HEK293 (cell line): Measurements from ENCODE around the gene PPP1R27.

Experiments
- KLF1 ChIP-seq: fragments of 450-650 bp; formaldehyde crosslinking; IDR thresholded peaks from 2 replicates; pipeline ENCODE4 v1.5.1; 2016; ENCODE audit warnings: missing biosample characterization, missing genetic modification characterization
- KLF10 ChIP-seq: fragments of 450-650 bp; IDR thresholded peaks from 2 replicates; pipeline ENCODE4 v1.5.1; 2018; ENCODE audit warnings: missing biosample characterization, mild to moderate bottlenecking, missing genetic modification characterization
- ZBTB20 ChIP-seq: fragments of 450-650 bp; formaldehyde crosslinking; IDR thresholded peaks from 2 replicates; pipeline ENCODE4 v1.5.1; 2016; ENCODE audit warnings: missing biosample characterization, missing genetic modification characterization
- ZEB2 ChIP-seq: fragments of 450-650 bp; formaldehyde crosslinking; IDR thresholded peaks from 2 replicates; pipeline ENCODE4 v1.5.1; 2016; ENCODE audit warnings: missing biosample characterization, missing genetic modification characterization
- ZNF211 ChIP-seq: fragments of 450-650 bp; formaldehyde crosslinking; IDR thresholded peaks from 2 replicates; pipeline ENCODE4 v1.5.1; 2016; ENCODE audit warnings: low read depth, missing biosample characterization, missing genetic modification characterization
- ZNF221 ChIP-seq: fragments of 450-650 bp; formaldehyde crosslinking; IDR thresholded peaks from 2 replicates; pipeline ENCODE4 v1.5.1; 2017; ENCODE audit warnings: missing biosample characterization, missing genetic modification characterization, borderline replicate concordance
- ZNF394 ChIP-seq: fragments of 450-650 bp; formaldehyde crosslinking; IDR thresholded peaks from 2 replicates; pipeline ENCODE4 v1.5.1; 2016; ENCODE audit warnings: missing biosample characterization, missing genetic modification characterization, mild to moderate bottlenecking, moderate library complexity, borderline replicate concordance
- ZNF473 ChIP-seq: fragments of 450-650 bp; formaldehyde crosslinking; IDR thresholded peaks from 2 replicates; pipeline ENCODE4 v1.5.1; 2017; ENCODE audit warnings: missing biosample characterization, missing genetic modification characterization
- ZNF521 ChIP-seq: fragments of 450-650 bp; formaldehyde crosslinking; IDR thresholded peaks from 2 replicates; pipeline ENCODE4 v1.5.1; 2017; ENCODE audit warnings: missing biosample characterization, mild to moderate bottlenecking, missing genetic modification characterization
- ZNF571 ChIP-seq: fragments of 450-650 bp; formaldehyde crosslinking; IDR thresholded peaks from 2 replicates; pipeline ENCODE4 v1.5.0; 2017; ENCODE audit warnings: missing biosample characterization, missing genetic modification characterization
- ZNF600 ChIP-seq: fragments of 450-650 bp; formaldehyde crosslinking; IDR thresholded peaks from 2 replicates; pipeline ENCODE4 v1.5.1; 2016; ENCODE audit warnings: missing biosample characterization, missing genetic modification characterization
- ZNF660 ChIP-seq: fragments of 450-650 bp; IDR thresholded peaks from 2 replicates; pipeline ENCODE4 v1.5.1; 2018; ENCODE audit warnings: missing biosample characterization, mild to moderate bottlenecking, missing genetic modification characterization
- ZNF843 ChIP-seq: fragments of 450-650 bp; formaldehyde crosslinking; IDR thresholded peaks from 2 replicates; pipeline ENCODE4 v1.5.1; 2016; ENCODE audit warnings: missing biosample characterization, missing genetic modification characterization
- ZSCAN30 ChIP-seq: fragments of 450-650 bp; IDR thresholded peaks from 2 replicates; pipeline ENCODE4 v1.5.1; 2018; ENCODE audit warnings: missing biosample characterization, mild to moderate bottlenecking, missing genetic modification characterization, moderate library complexity
- TF ChIP-seq, protein P1 (sequence below): fragments of 450-650 bp; formaldehyde crosslinking; IDR thresholded peaks from 2 replicates; pipeline ENCODE4 v1.5.1; 2016; ENCODE audit warnings: missing biosample characterization, missing genetic modification characterization
- TF ChIP-seq, protein P2 (sequence below): fragments of 450-650 bp; formaldehyde crosslinking; IDR thresholded peaks from 2 replicates; pipeline ENCODE4 v1.5.1; 2016; ENCODE audit warnings: missing biosample characterization, missing genetic modification characterization
- TF ChIP-seq, protein P3 (sequence below): fragments of 450-650 bp; formaldehyde crosslinking; conservative IDR thresholded peaks from 2 replicates; pipeline ENCODE4 v1.5.1; 2016; ENCODE audit warnings: low read depth, missing biosample characterization, missing genetic modification characterization
- TF ChIP-seq, protein P4 (sequence below): fragments of 450-650 bp; formaldehyde crosslinking; IDR thresholded peaks from 2 replicates; pipeline ENCODE4 v1.5.1; 2016; ENCODE audit warnings: missing biosample characterization, missing genetic modification characterization
- TF ChIP-seq, protein P5 (sequence below): fragments of 450-650 bp; formaldehyde crosslinking; IDR thresholded peaks from 2 replicates; pipeline ENCODE4 v1.5.0; 2017; ENCODE audit warnings: missing biosample characterization, missing genetic modification characterization, borderline replicate concordance
- TF ChIP-seq, protein P6 (sequence below): fragments of 450-650 bp; formaldehyde crosslinking; IDR thresholded peaks from 2 replicates; pipeline ENCODE4 v1.5.1; 2017; ENCODE audit warnings: missing biosample characterization, mild to moderate bottlenecking, missing genetic modification characterization, moderate library complexity

The PPP1R27 gene

DNA sequence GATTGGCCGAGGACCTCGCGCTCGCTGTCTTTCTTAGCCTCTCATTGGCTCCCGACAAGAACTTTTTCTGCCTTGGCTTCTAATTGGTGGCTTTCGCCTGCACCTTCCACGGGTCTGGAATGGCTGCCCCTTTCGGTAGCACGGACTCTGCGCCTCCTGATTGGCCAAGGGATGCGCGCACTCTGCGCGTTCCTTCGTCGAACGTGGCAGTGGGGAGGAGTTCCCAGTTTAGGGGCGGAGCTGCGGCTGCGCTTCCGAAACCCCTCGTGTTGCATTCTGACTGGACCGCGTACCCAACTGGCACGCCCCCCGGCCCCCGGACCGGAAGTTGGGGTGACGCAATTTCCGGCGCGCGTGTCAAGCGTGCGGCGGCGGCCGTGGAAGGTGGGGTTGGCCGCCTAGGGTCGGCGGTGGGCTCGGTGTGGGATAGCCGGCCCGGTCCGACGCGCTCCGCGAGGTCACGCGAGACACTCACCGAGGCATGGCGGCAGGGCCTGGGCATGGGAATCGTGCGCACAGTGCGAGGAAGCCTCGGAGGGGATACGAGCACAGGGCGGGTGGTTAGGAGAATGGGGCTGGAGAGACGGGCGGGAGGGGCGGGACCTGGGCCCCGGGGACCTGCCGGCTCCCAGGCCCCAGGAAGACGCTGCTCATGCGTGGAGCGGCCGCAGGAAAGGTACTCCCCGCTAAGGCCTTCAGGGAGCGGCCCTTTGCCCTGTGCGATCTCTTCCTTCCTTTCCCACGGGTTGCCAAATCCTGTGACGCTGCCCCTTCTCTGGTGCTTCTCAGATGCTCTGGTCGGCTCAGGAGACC, 26.1 kb upstream of the PPP1R27 start (continued):
- TF ChIP-seq, protein P1, sequence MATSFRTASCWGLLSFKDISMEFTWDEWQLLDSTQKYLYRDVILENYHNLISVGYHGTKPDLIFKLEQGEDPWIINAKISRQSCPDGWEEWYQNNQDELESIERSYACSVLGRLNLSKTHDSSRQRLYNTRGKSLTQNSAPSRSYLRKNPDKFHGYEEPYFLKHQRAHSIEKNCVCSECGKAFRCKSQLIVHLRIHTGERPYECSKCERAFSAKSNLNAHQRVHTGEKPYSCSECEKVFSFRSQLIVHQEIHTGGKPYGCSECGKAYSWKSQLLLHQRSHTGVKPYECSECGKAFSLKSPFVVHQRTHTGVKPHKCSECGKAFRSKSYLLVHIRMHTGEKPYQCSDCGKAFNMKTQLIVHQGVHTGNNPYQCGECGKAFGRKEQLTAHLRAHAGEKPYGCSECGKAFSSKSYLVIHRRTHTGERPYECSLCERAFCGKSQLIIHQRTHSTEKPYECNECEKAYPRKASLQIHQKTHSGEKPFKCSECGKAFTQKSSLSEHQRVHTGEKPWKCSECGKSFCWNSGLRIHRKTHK (tag by site-specific recombination) = no peak
- TF ChIP-seq, protein P2, sequence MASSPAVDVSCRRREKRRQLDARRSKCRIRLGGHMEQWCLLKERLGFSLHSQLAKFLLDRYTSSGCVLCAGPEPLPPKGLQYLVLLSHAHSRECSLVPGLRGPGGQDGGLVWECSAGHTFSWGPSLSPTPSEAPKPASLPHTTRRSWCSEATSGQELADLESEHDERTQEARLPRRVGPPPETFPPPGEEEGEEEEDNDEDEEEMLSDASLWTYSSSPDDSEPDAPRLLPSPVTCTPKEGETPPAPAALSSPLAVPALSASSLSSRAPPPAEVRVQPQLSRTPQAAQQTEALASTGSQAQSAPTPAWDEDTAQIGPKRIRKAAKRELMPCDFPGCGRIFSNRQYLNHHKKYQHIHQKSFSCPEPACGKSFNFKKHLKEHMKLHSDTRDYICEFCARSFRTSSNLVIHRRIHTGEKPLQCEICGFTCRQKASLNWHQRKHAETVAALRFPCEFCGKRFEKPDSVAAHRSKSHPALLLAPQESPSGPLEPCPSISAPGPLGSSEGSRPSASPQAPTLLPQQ (tag by site-specific recombination) = peak; percentile 67; the same call in 1 of the 2 replicates
- peak; percentile 54 for TF ChIP-seq ZNF600 (tag by site-specific recombination)
- TF ChIP-seq ZNF521 = no peak
- peak; percentile 97 for TF ChIP-seq ZBTB20 (tag by site-specific recombination)
- no peak for TF ChIP-seq ZNF473
- TF ChIP-seq KLF10 (tag by site-specific recombination) = peak; percentile 65
- TF ChIP-seq, protein P3, sequence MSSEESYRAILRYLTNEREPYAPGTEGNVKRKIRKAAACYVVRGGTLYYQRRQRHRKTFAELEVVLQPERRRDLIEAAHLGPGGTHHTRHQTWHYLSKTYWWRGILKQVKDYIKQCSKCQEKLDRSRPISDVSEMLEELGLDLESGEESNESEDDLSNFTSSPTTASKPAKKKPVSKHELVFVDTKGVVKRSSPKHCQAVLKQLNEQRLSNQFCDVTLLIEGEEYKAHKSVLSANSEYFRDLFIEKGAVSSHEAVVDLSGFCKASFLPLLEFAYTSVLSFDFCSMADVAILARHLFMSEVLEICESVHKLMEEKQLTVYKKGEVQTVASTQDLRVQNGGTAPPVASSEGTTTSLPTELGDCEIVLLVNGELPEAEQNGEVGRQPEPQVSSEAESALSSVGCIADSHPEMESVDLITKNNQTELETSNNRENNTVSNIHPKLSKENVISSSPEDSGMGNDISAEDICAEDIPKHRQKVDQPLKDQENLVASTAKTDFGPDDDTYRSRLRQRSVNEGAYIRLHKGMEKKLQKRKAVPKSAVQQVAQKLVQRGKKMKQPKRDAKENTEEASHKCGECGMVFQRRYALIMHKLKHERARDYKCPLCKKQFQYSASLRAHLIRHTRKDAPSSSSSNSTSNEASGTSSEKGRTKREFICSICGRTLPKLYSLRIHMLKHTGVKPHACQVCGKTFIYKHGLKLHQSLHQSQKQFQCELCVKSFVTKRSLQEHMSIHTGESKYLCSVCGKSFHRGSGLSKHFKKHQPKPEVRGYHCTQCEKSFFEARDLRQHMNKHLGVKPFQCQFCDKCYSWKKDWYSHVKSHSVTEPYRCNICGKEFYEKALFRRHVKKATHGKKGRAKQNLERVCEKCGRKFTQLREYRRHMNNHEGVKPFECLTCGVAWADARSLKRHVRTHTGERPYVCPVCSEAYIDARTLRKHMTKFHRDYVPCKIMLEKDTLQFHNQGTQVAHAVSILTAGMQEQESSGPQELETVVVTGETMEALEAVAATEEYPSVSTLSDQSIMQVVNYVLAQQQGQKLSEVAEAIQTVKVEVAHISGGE = peak; percentile 87
- TF ChIP-seq, protein P4, sequence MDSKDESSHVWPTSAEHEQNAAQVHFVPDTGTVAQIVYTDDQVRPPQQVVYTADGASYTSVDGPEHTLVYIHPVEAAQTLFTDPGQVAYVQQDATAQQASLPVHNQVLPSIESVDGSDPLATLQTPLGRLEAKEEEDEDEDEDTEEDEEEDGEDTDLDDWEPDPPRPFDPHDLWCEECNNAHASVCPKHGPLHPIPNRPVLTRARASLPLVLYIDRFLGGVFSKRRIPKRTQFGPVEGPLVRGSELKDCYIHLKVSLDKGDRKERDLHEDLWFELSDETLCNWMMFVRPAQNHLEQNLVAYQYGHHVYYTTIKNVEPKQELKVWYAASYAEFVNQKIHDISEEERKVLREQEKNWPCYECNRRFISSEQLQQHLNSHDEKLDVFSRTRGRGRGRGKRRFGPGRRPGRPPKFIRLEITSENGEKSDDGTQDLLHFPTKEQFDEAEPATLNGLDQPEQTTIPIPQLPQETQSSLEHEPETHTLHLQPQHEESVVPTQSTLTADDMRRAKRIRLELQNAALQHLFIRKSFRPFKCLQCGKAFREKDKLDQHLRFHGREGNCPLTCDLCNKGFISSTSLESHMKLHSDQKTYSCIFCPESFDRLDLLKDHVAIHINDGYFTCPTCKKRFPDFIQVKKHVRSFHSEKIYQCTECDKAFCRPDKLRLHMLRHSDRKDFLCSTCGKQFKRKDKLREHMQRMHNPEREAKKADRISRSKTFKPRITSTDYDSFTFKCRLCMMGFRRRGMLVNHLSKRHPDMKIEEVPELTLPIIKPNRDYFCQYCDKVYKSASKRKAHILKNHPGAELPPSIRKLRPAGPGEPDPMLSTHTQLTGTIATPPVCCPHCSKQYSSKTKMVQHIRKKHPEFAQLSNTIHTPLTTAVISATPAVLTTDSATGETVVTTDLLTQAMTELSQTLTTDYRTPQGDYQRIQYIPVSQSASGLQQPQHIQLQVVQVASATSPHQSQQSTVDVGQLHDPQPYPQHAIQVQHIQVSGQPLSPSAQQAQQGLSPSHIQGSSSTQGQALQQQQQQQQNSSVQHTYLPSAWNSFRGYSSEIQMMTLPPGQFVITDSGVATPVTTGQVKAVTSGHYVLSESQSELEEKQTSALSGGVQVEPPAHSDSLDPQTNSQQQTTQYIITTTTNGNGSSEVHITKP = no peak
- TF ChIP-seq ZNF211 (tag by site-specific recombination) = no peak
- peak; percentile 69; the same call in 1 of the 2 replicates for TF ChIP-seq ZNF660 (tag by site-specific recombination)
- TF ChIP-seq ZSCAN30 (tag by site-specific recombination) = peak; percentile 10; the same call in 1 of the 2 replicates
- TF ChIP-seq, protein P5, sequence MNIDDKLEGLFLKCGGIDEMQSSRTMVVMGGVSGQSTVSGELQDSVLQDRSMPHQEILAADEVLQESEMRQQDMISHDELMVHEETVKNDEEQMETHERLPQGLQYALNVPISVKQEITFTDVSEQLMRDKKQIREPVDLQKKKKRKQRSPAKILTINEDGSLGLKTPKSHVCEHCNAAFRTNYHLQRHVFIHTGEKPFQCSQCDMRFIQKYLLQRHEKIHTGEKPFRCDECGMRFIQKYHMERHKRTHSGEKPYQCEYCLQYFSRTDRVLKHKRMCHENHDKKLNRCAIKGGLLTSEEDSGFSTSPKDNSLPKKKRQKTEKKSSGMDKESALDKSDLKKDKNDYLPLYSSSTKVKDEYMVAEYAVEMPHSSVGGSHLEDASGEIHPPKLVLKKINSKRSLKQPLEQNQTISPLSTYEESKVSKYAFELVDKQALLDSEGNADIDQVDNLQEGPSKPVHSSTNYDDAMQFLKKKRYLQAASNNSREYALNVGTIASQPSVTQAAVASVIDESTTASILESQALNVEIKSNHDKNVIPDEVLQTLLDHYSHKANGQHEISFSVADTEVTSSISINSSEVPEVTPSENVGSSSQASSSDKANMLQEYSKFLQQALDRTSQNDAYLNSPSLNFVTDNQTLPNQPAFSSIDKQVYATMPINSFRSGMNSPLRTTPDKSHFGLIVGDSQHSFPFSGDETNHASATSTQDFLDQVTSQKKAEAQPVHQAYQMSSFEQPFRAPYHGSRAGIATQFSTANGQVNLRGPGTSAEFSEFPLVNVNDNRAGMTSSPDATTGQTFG = no peak
- TF ChIP-seq, protein P6, sequence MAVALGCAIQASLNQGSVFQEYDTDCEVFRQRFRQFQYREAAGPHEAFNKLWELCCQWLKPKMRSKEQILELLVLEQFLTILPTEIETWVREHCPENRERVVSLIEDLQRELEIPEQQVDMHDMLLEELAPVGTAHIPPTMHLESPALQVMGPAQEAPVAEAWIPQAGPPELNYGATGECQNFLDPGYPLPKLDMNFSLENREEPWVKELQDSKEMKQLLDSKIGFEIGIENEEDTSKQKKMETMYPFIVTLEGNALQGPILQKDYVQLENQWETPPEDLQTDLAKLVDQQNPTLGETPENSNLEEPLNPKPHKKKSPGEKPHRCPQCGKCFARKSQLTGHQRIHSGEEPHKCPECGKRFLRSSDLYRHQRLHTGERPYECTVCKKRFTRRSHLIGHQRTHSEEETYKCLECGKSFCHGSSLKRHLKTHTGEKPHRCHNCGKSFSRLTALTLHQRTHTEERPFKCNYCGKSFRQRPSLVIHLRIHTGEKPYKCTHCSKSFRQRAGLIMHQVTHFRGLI (tag by site-specific recombination) = peak; percentile 82
- TF ChIP-seq ZNF394 (tag by site-specific recombination) = 0 out of 2 replicates have a peak, but pooled peaks have one; percentile 49
- no peak for TF ChIP-seq ZNF571 (tag by site-specific recombination)
- TF ChIP-seq ZNF843 (tag by site-specific recombination) = peak; percentile 34; the same call in 1 of the 2 replicates
- no peak for TF ChIP-seq ZNF221 (tag by site-specific recombination)
- TF ChIP-seq ZEB2 (tag by site-specific recombination) = peak; percentile 85; the same call in 1 of the 2 replicates
- TF ChIP-seq KLF1 (tag by site-specific recombination) = peak; percentile 79
